Putamen (tissue), 1 donor: ENCODE data around the gene NKX6-1.

Source experiments
- DNase-seq: peaks from one replicate; pipeline ENCODE4 v3.0.0-alpha.2; 2016; ENCODE audit warnings: low spot score

Gene NKX6-1

GRCh38 chr4:84498935-84499623, at the start of gene NKX6-1:
NKX6-1 (minus strand) TSS chr4:84499292; CDS start chr4:84498228, 1,064 bp downstream.
- peak; percentile 40 for DNase-seq

GRCh38 chr4:84547211-84547610, 48.1 kb upstream of the NKX6-1 start:
- no peak for DNase-seq

- no peak for DNase-seq
These were observed 46.0 kb upstream of the NKX6-1 start for GRCh38 chr4:84545093-84545492.

- DNase-seq = no peak
These were observed 36.8 kb upstream of the NKX6-1 start for GRCh38 chr4:84535901-84536300.

GRCh38 chr4:84531689-84532088, 32.6 kb upstream of the NKX6-1 start:
- DNase-seq = no peak

- DNase-seq = no peak
These were observed 31.8 kb upstream of the NKX6-1 start for GRCh38 chr4:84530871-84531270.

- no peak for DNase-seq
These were observed 31.4 kb upstream of the NKX6-1 start for GRCh38 chr4:84530454-84530853.

GRCh38 chr4:84529169-84529751, 30.2 kb upstream of the NKX6-1 start:
- no peak for DNase-seq

GRCh38 chr4:84527391-84527790, 28.3 kb upstream of the NKX6-1 start:
- no peak for DNase-seq

GRCh38 chr4:84515075-84515474, 16.0 kb upstream of the NKX6-1 start:
- DNase-seq = no peak

- no peak for DNase-seq
These were observed 13.2 kb upstream of the NKX6-1 start for GRCh38 chr4:84512277-84512676.

GRCh38 chr4:84511703-84512102, 12.6 kb upstream of the NKX6-1 start:
- DNase-seq = no peak

GRCh38 chr4:84507941-84508340, 8.8 kb upstream of the NKX6-1 start:
- no peak for DNase-seq

GRCh38 chr4:84504821-84505220, 5.7 kb upstream of the NKX6-1 start:
- no peak for DNase-seq

GRCh38 chr4:84503495-84504437, 4.7 kb upstream of the NKX6-1 start:
- peak; percentile 60 for DNase-seq

GRCh38 chr4:84502955-84503373, 3.9 kb upstream of the NKX6-1 start:
- DNase-seq = no peak

- DNase-seq = no peak
These were observed 3.4 kb upstream of the NKX6-1 start for GRCh38 chr4:84502333-84502954.

- DNase-seq = no peak
These were observed 2.7 kb upstream of the NKX6-1 start for GRCh38 chr4:84501721-84502267.

GRCh38 chr4:84501202-84501503, 2.1 kb upstream of the NKX6-1 start:
- DNase-seq = no peak

- no peak for DNase-seq
These were observed 1.5 kb upstream of the NKX6-1 start for GRCh38 chr4:84500386-84501201.

- DNase-seq = no peak
These were observed 511 bp upstream of the NKX6-1 start for GRCh38 chr4:84499624-84499982.
